Measurements from ENCODE around the gene TRAPPC3L. TPM values are rescaled to one million over a fixed set of nuclear protein-coding genes. Genes with fewer than 3 reads are reported as not detected.

The TRAPPC3L gene
- total RNA-seq, 4 donors from 2014 or later: not detected

- no peak for DNase-seq
- no peaks in the 10 kb centered on the region for H3K9me3 ChIP-seq
- no peak overlapping the region for H3K27ac ChIP-seq
- no peaks in the 10 kb centered on the region for H3K27me3 ChIP-seq
- no peaks in the 10 kb centered on the region for H3K36me3 ChIP-seq
- no peak overlapping the region for H3K4me3 ChIP-seq
- TF ChIP-seq CTCF (IDR thresholded peaks at IDR 0.05) (no peak), POLR2A (IDR thresholded peaks at IDR 0.05) (no peak)
- peaks cover 0 to 3% (median 0%) of the 10 kb centered on the region in 4 donors for H3K4me1 ChIP-seq
These were observed 100.4 kb downstream of the TRAPPC3L start for GRCh38 chr6:116445102-116445501.

Other genes with a start within 250 kb of the TRAPPC3L start
- gene DSE, start 174.7 kb downstream of the TRAPPC3L start, total RNA-seq: 10 to 100 TPM; 12.6 to 71.8 (median 16.2) TPM
- 10 to 100 TPM in 1 of 4 donors, 1 to 10 TPM in 1, not detected in 2; 2.0 to 14.0 TPM for gene CALHM6, start 84.3 kb downstream of the TRAPPC3L start, total RNA-seq
- under 1 TPM in 3 of 4 donors, not detected in 1; 0.09 to 0.80 (median 0.53) TPM for gene CALHM5, start 34.0 kb downstream of the TRAPPC3L start, total RNA-seq
- gene CALHM4, start 8.1 kb upstream of the TRAPPC3L start, total RNA-seq: not detected
- 10 to 100 TPM; 13.3 to 40.4 (median 22.4) TPM for gene RWDD1, start 25.8 kb upstream of the TRAPPC3L start, total RNA-seq
- 1 to 10 TPM in 2 of 4 donors, under 1 TPM in 2; 0.35 to 5.0 (median 1.2) TPM for gene RSPH4A, start 70.8 kb upstream of the TRAPPC3L start, total RNA-seq
- 10 to 100 TPM; 11.2 to 24.8 (median 14.3) TPM for gene ZUP1, start 123.1 kb upstream of the TRAPPC3L start, total RNA-seq
- gene KPNA5, start 135.5 kb upstream of the TRAPPC3L start, total RNA-seq: 10 to 100 TPM in 1 of 4 donors, 1 to 10 TPM in 3; 2.8 to 15.7 (median 3.2) TPM
- gene FAM162B, start 220.0 kb upstream of the TRAPPC3L start, total RNA-seq: not detected